GM18517 (cell line): Measurements from ENCODE around the gene PLCH1.
A peak's percentile ranks its signal among the peaks of the same experiment; 100 is the strongest.

Experiments used
- ATAC-seq: cut with Tn5 transposase; IDR thresholded peaks from one replicate; pipeline ENCODE4 v1.9.1; 2021; ENCODE audit warnings: mild to moderate bottlenecking, moderate library complexity; ENCODE audit not compliant: unreplicated experiment

Gene PLCH1

DNA sequence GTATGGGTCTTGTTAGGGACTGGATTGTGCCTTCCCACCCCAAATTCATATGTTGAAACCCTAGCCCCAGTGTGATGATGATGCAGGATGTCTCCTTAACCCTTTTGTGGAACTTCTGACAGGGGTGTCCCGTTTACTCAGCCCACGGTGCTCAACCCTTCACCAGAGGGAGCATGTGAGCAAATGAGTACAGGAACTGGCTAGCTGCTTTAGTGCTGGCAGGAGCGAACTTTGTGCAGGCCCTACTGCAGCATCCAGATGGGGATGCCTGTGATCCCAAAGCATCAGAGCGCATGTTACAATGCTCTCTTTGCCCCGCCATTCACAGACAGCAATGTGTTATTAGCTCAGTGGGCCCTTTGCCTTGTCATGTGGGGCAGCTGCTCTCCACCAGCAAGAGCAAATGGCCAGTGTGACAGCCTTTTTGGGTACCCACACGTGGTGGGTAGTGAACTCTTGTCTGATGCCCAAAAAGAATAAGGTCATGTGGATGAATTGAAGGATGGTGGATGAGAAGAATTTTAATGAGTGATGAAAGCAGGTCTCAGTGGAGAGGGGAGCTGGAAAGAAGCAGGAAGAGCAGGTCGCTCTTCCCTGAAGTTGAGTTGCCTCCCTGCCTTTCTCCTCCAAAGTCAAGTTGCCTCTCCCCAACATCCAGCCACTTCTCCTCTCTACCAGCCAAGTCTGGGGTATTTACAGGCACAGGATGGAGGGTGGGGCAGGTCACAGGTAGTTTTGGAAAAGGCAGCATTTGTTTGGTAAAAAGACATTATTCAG, 388.1 kb downstream of the PLCH1 start:
- no peak for ATAC-seq

DNA sequence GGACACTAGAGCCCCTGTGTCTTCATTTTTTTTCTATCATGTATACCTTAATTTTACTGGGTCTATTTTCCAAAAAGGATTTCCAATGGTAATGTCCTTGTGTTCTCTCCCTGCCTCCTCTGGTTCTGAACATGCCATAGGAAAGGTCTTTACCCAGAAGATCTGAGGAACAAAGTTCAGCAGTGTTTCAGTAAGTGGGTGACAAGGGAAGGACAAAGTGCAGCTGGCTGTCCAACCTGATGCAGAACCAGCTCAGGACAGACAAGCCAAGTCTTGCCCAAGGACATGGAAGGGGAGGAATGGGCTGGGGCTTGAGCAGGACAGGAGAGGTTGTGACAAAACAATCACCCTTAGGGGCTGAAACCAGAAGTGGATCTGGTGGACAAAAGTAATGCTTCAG, 390.2 kb downstream of the PLCH1 start:
- ATAC-seq = no peak

DNA sequence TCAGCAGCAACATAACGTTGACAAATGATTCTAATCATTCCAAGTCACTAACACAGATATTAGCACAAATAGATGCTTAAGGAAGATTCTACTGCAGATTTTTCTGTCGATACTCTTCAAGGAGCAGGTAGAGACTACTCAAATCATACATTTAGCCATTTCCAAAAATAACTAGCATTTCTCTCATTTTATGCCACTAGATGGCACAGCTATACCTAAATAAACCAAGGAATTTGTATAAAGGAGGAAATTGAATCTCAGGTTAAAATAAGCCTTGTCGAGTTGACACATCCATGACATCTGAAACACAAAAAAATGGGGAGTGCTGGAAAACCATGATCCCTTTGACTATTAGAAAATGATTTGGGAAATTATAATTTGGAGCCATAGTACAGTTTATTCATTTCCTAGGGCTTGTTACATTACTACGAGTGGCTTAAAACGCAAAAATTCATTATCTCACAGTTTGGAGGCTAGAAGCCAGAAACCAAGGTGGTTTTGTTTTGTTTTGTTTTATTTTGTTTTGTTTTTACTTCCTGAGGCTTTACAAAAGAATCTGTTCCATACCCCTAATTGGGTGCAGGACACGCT, 391.9 kb downstream of the PLCH1 start:
- ATAC-seq = no peak

DNA sequence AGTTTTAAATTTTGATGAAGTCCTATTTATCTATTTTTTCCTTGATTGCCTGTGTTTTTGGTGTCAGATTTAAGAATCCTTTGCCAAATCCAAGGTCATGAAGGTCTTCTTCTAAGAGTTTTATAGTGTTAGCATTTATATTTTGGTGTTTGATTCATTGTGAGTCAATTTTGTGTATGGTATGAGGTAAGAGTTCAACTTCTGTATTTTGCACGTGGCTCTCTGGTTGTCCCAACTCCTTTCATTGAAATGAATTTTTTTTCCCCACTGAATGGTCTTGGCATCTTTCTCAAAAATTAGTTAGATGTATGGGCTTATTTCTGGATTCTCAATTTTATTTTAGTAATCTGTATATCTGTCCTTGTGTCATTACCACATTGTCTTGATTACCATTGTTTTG, 394.3 kb downstream of the PLCH1 start:
- no peak for ATAC-seq

DNA sequence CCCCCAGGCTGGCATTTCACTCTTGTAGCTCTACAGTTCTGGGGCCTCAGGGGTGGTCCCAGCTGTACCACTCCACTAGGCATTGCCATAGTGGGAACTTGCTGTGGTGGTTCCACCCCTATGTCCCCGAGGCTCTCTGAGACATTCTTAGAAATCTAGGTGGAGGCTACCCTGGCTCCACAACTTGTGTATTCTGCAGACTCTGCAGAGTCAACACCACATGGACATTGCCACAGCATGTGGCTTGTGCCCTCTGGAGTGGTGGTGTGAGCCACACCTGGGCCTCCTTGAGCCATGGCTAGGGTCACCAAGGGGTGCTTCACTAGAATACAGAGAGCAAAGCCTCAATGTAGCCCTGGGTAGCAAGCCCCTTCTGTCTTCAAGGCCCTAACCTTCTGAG, 397.0 kb downstream of the PLCH1 start:
- ATAC-seq = no peak

DNA sequence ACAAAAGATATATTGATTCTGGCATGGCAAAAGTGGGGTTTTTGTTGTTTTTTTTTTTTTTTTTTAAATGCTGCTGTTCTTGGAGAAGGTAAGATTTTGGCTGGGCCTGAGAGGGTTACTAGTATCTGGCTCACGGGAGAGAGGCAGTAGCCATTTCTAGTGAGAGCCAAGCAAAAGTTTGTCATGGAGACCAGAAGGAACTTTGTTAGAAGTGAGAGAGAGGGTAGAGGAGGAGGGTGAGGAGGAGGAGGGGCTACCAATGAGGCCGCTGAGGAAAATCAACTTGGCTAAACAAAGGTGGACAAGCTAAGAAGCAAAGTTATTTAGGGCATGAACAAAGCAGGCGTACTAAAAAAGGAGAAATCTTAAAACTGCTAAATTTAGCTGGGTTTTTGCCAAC, 402.5 kb downstream of the PLCH1 start:
- no peak for ATAC-seq

DNA sequence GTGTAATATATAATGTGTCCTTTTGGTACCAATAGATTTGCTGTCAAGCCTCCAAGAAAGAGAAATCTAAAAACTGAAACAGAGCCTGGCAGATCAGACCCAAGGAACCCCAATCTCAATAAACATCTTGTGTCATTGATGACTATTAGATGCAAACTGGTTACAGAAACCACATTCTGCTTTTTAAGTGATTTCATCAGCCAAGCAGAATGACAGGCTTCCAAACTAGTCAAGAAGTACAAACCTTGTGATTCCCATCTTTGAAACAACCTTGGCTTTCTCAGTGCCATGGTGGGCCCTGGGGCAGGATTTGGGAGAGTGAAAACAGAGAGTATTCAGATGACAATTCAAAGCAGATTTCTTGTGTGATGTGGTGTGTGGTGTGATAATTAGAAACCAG, 405.8 kb downstream of the PLCH1 start:
- no peak for ATAC-seq

DNA sequence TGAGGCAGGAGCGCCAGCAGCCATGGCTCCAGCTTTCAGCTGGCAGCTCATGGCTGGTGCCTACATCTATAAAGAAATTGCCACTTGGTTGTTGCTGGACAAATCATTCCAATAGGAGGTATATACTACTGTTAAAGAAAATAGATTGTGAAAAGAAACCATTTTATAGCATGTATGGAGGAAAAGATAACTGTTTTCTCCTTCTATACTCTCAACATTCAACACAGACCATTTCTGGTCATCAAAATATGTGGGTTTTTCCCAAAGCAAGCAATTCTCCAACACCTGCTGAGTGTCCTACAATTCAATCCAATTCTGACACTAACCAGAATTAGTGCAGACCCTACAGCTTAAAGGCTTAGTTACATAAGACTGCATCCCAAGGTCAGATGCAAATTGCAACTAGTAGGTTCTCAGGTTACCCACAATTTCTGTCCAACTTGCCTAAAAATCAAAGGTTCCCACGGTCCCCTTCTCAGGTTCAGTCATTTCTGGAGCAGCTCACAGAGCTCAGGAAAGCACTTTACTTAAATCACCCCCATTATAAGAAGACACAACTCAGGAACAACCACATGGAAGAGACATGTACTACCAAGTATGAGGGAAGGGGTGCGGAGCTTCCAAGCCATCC, 409.0 kb downstream of the PLCH1 start:
- ATAC-seq = no peak

DNA sequence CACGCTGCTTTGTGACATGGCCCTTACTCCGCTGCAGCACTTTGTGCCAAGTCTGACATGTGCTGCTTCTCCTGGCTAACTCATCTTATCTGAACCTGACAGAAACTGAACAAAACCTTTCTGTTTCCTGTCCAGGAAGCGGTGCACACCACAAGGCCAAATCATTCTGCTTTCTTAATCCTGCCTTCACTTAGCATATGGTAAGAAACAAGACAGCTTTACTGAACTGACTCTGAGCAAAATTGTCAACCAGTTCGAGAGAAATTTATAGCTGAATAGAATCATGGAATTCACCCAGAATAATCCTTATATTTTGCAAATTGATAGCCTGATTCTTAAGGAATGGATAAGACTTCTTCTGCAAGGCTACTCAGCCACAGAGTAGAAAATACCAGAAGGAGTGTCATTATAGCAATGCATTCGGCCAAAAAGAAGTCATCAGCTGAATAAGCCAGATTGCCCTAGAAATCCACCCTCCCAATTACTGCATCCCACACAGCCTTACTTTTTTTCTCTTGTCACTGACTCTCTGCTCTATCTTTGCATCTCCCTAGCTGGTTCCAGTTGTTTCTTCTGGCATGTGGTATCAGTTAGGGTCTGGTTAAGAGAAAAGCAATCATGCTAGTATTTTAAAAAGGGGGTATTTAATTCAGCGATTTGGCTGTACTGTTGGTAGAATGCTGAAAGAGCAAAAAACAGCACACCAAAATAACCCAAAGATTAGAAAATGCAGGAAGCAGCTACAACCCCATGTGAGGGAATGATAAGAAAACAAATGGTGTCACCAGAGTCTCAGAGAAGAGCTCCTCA, 409.8 kb downstream of the PLCH1 start:
- ATAC-seq = peak; percentile 76

DNA sequence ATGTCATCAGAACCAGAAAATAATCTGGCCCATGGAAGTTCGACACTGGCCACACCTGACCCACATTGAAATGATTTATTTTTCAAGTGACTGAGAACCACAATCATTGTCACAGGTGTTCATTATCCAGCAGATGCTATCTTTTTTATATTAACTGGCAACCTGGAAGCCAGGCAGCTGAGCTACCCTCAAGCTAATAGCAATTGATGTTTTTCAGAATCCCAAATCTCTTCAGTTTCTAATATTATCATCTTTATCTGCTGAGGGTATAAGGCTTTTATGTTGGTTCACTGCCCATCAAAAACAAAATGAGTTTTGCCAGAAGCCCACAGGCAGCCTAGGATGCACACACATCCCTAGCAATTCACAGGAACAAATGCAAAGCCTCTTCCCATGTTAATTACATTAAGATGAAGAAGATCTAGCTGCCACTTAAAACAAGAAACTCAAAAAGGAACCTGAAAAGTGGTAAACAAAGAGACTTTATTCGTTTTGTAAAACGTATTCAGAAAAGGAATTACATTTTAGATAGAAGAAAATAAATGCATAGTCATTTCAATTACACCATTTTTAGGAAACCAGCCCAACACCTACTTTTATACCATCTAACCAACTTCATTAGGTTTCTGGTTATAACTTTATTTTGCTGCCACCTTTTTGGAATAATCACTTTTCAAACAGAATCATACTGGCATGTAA, 410.5 kb downstream of the PLCH1 start:
- no peak for ATAC-seq

DNA sequence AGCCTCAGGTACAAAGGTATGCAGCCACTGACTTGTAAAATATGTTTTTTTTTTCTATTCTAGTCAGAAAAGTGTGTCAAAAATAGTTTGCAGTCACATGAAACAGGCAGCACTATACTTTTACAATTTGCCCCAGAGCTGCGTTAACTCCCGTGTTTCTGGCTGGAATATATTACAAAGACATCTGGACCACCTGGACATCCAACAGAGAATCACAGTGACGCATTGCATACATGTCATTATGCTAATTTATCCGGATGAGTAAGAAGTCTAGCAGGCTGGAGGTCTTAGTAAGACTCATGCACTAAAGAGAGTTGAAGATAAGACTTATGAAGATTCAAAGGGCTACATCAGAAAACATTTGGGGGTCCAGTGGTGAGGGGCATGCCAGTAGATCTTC, 412.2 kb downstream of the PLCH1 start:
- ATAC-seq = no peak

DNA sequence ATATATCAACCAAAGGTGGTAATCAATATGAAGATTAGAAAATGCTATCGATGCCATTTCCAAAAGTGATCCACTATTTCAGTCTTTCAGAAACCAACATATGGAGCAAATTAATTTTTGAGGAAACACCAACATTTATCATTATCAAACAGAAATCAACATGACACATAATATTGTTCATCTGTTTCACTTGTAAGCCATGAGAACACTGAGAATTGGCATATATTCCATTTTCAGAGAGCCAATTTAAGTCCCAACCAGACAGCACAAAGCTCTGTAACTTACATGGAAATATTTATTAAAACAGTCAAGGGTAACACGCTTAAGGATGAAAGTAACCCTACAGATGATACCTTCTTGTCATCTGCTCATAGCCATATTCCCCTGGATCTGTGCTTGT, 413.8 kb downstream of the PLCH1 start:
- ATAC-seq = no peak

DNA sequence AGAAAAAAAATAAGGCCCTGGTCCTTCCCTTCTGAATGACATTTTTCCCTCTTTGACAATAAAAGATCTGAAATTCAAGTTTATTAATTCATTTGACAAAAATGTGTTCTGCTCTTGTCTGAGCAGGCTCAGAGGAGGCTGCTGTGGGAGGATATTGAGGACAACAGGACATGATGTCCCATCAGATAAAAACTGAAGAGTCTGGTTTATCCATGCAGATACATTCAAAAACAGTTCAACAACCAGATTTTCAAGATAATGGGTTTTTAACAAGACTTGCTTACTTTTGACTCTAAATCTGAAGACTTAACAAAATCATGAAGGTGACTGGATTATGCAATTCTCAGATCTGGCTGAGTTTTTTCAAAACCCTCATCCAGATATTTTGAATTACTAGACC, 414.5 kb downstream of the PLCH1 start:
- no peak for ATAC-seq

DNA sequence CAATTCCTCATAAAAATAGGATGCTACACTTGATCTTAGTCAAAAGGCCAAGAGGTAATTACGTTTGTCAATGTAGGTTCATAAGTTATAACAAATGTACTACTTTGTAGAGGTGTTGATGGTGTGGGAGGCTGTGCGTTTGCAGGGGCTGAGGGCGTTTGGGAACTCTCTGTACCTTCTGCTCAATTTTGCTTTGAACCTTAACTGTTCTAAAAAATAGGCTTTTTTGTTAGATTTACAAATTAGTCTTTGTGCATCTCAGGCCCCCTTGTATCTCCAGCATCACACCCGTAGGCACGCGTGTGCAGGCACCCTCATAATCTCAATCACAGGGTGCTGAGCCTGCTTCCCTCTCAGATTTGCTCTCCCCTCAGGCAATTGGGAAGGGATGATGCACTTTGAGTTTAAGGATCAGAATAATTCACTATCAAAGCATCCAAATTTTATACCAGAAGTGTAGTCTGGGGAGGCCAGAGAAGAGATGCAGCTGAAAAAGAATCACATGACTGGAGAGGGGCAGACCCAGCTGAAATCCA, 415.3 kb downstream of the PLCH1 start:
- ATAC-seq = no peak

DNA sequence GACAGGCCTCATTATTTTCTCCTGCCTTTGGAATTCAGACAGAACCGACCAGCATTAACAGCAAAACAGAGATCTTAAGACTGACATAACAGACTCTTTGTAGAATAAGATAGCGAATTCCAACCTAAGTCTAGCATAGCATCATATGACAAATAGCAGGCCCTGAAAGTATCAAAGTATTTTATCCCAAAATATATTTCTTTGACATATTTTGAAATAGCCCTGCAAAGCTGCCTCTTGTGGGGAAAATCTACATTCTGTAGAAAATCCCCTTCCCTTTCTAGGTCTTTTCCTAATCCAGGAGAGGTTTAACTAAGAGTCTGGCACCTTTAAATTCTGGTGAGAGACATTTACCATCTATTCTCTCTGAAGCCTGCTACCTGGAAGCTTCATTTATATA, 417.0 kb downstream of the PLCH1 start:
- no peak for ATAC-seq

DNA sequence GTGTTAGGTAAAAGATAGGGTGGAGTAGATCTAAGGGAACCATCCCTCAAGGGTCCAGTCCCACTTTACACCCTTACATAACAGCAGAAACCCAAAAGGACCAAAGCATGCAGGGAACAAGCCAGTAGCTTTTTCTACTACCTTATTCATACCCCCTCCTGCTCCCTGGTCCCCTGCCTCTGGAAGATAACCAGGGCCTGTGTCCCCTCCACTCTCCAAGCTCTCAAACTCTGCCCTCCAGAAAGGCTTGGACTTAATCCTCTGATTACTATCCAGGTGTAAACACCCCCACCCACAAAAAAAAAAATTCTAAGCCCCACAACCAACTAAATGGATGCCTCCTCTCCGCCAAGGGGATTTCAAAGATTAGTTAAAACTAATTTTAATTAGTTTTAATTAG, 417.4 kb downstream of the PLCH1 start:
- ATAC-seq = no peak

DNA sequence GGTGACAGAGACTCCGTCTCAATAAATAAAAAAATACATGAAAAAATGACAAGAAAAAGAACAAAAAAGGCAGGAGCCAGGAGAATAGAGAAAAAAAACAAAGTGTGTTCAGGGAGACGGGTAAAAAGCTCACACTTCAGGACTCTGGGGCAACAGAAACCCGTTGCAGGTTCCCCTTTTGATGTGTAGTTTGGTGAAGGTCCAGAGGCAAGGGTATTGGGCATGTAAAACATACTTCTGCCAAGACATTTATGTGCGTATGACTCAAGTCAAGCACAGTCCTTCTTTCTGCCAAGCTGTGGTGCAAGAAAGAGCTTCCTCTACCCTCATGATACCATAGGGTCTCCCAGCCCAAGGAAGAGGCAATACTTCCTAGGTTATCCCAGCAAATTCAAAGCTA, 418.0 kb downstream of the PLCH1 start:
- no peak for ATAC-seq

DNA sequence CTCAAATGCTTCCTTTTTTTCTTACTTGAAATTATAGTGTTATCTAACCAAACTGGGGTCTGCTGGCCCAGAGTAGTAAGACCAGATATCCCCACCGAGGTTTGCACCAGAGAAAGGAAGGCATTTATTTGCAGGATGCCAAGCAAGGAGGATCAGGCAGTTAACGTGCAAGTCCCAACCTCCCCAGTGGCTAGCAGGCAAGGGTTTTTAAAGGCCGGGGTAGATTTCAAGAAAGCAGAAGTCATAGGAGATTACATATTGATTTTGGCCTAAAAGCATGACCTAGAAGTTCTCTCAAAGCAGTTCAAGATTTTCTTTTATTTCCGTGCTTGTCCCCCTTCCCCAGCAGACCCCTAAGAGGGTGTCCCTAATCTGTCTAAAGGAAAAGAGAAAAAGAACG, 418.6 kb downstream of the PLCH1 start:
- ATAC-seq = no peak
